ENCODE measurements around the gene GRK4.

GRK4 gene

GRCh38 chr4:3054169-3054759 is 90.9 kb downstream of the GRK4 start:
- no peak for DNase-seq (ENCODE audit: insufficient read length, low spot score)
- no peak for TF ChIP-seq POLR2A (IDR thresholded peaks at IDR 0.05; ENCODE audit: low read depth, low read length)
- no peak for FAIRE-seq

DNA sequence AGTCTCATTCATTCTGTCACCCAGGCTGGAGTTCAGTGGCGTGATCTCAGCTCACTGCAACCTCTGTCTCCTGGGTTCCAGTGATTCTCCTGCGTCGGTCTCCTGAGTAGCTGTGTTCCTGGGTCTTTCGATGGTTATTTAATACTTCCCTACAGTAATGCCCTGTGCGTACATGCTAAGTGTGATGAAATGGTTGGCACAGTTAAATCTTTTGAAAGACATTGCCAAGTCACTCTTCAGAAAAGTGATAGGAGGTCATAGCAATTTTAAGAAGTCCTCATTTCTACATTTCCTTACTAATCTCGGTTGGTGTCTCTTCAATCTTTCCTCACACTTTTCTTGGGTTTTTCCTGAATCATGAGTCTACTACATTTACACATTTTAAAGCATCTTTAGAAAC is 96.6 kb downstream of the GRK4 start:
- no peak for DNase-seq (ENCODE audit: insufficient read length, low spot score)
- no peak for FAIRE-seq
- TF ChIP-seq POLR2A (IDR thresholded peaks at IDR 0.05; ENCODE audit: low read depth, low read length) = no peak

DNA sequence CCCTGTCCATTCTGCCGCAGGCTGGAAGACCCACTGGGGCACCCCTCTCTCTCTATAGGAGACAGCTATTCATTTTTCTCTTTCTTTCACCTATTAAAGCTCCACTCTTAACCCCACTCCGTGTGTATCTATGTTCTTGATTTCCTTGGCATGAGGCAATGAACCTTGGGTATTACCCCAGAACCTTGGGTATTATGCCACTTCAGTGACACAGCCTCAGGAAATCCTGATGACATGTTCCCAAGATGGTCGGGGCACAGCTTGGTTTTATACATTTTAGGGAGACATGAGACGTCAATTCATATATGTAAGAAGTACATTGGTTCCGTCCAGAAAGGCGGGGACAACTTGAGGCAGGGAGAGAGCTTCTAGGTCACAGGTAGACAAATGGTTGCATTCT is 97.6 kb downstream of the GRK4 start:
- no peak for FAIRE-seq
- no peak for TF ChIP-seq POLR2A (IDR thresholded peaks at IDR 0.05; ENCODE audit: low read depth, low read length)
- DNase-seq (ENCODE audit: insufficient read length, low spot score) = no peak

GRCh38 chr4:3062471-3062870 is 99.1 kb downstream of the GRK4 start:
- no peak for FAIRE-seq
- no peak for TF ChIP-seq POLR2A (IDR thresholded peaks at IDR 0.05; ENCODE audit: low read depth, low read length)
- DNase-seq (ENCODE audit: insufficient read length, low spot score) = no peak

DNA sequence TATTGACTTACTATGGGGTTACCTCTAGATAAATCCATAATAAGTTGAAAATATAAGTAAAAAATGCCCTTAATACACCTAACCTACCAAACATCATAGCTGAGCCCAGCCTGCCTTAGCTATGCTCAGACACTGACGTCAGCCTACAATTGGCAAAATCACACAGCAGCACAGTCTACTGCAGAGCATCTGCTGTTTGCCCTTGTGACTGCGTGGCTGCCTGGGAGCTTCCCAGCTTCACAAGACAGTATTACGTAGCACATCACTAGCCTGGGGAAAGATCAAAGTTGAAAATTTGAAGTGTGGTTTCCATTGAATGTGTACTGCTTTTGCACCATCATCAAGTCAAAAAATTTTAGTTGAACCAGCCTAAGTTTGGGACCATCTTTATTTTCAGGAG is 102.2 kb downstream of the GRK4 start:
- TF ChIP-seq POLR2A (IDR thresholded peaks at IDR 0.05; ENCODE audit: low read depth, low read length) = no peak
- no peak for DNase-seq (ENCODE audit: insufficient read length, low spot score)
- FAIRE-seq = no peak

DNA sequence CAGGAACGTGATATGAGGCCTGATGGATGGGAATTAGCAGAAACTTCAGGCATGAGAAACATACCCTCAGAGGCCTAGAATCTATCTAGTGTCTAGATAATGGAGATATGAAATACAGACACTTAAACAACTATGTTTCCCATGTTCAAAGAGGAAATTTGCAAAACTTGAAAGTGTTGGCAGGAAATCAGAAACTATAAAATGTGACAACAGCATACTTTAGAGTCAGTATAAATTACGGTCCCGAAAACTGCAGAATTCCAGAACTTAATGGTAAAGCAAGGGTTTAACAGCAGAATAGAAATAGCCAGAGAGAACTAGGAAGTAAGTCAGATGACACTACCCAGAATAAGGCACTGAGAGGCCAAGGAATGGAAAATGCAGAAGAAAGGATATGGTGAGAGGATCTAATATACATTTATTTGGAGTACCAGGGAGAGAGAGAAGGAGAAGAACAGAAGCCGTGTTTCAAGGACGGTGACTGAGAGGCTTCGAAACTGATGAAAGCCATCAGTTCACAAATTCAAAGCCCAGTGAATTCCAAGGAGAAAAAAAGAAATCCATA is 103.5 kb downstream of the GRK4 start:
- DNase-seq (ENCODE audit: insufficient read length, low spot score) (no peak), FAIRE-seq (no peak)
- no peak for TF ChIP-seq POLR2A (IDR thresholded peaks at IDR 0.05; ENCODE audit: low read depth, low read length)

DNA sequence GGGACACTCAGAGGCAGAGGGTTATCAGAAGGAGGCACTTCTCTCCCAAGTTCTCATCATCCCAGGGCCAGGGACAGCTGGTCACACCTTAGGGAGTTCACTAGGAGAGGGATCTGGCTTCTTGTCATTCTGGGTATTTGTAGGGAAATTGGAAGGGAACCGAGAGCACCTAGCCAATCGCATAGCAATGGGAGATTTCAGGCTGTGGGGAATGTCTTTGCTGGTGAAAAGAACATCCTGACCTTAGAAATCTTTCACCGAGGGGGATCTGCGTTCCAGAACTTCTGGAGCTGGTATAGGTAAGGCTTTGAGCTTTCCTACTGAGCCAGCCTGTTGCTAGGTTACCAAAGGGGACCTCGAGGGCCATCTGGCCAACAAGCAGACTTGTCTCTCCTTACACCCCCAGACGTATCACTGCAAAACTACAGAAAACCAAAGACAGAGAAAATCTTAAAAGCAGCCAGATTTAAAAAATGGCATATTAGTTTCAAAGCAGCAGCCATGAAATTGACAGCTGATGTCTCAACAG is 104.2 kb downstream of the GRK4 start:
- DNase-seq (ENCODE audit: insufficient read length, low spot score) = no peak
- no peak for TF ChIP-seq POLR2A (IDR thresholded peaks at IDR 0.05; ENCODE audit: low read depth, low read length)
- no peak for FAIRE-seq

- no peak for TF ChIP-seq POLR2A (IDR thresholded peaks at IDR 0.05; ENCODE audit: low read depth, low read length)
- no peak for FAIRE-seq
- DNase-seq (ENCODE audit: insufficient read length, low spot score) = no peak
Observed at GRCh38 chr4:3069661-3070199, 106.4 kb downstream of the GRK4 start.

DNA sequence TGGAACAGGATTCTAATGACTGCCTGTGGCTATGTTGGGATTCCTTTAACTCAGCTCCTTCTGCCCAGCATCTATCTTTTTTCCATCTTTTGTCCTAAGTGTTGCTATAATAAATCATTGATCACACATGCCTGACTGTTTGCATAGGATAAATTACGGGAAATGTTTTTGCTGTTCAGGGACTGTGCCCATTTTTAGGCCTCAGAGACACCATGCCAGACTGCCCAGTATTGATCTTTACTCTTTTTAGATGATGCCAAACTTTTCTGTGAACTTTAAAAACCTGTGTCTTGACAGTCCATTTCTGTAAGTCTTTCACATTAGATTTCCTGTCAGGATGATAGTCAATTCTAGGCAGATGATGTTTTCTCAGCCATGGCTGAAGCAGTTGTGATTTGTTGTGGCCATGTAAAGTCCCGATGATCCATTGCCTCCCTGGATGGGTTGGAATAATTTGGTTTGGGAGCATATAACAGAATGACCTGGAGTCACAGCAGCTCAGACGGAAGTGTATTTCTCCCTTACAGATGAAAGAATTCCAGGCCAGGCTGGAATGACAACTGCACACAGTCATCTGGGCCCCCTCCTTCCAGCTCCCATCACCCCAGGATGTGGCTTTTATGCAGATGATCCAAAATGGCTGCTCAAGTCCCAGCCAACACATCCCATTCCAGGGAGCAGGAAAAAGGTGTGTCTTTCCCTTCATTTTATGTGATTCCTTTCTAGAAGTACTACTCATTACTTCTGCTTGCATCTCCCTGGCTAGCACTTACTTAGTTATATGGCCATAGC is 107.5 kb downstream of the GRK4 start:
- DNase-seq (ENCODE audit: insufficient read length, low spot score) (peak; percentile 8), FAIRE-seq (no peak)
- TF ChIP-seq POLR2A (IDR thresholded peaks at IDR 0.05; ENCODE audit: low read depth, low read length) = no peak

- no peak for TF ChIP-seq POLR2A (IDR thresholded peaks at IDR 0.05; ENCODE audit: low read depth, low read length)
- DNase-seq (ENCODE audit: insufficient read length, low spot score) (no peak), FAIRE-seq (no peak)
Observed at GRCh38 chr4:3071811-3072210, 108.4 kb downstream of the GRK4 start.

GRCh38 chr4:3073158-3074077 is 110.0 kb downstream of the GRK4 start:
- TF ChIP-seq POLR2A (IDR thresholded peaks at IDR 0.05; ENCODE audit: low read depth, low read length) = peak; percentile 64
- FAIRE-seq (no peak), DNase-seq (ENCODE audit: insufficient read length, low spot score) (peak; percentile 63)

DNA sequence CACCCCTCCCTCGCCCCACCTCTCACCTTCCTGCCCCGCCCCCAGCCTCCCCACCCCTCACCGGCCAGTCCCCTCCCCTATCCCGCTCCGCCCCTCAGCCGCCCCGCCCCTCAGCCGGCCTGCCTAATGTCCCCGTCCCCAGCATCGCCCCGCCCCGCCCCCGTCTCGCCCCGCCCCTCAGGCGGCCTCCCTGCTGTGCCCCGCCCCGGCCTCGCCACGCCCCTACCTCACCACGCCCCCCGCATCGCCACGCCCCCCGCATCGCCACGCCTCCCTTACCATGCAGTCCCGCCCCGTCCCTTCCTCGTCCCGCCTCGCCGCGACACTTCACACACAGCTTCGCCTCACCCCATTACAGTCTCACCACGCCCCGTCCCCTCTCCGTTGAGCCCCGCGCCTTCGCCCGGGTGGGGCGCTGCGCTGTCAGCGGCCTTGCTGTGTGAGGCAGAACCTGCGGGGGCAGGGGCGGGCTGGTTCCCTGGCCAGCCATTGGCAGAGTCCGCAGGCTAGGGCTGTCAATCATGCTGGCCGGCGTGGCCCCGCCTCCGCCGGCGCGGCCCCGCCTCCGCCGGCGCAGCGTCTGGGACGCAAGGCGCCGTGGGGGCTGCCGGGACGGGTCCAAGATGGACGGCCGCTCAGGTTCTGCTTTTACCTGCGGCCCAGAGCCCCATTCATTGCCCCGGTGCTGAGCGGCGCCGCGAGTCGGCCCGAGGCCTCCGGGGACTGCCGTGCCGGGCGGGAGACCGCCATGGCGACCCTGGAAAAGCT is 110.9 kb downstream of the GRK4 start, which contains the start of the genes HTT and HTT-AS:
Gene HTT, plus strand, starts transcription at position 604 of the 768 bp plus-strand sequence. Its CDS starts 145 bp downstream, at position 749.
Gene HTT-AS, minus strand, starts transcription at position 461 of the 768 bp plus-strand sequence.
- TF ChIP-seq POLR2A (IDR thresholded peaks at IDR 0.05; ENCODE audit: low read depth, low read length) = peak; percentile 66
- FAIRE-seq = no peak
- DNase-seq (ENCODE audit: insufficient read length, low spot score) = peak; percentile 80
